HepG2 (cell line): ENCODE results near the gene TRPV5.

Experiments used
- CBX2 ChIP-seq, 2 experiments: fragments of 200-600 bp in 1 of 2; sonication (generic); formaldehyde crosslinking in 1 of 2; IDR thresholded peaks; 2 replicates each; pipeline versions ENCODE4 v1.7.0 to v1.8.1; 2018 to 2022; ENCODE audit warnings: low read depth in 2 of 2, low read length in 1 of 2, mild to moderate bottlenecking in 1 of 2, missing genetic modification reagents in 1 of 2
- CTCF ChIP-seq: sonication (generic); formaldehyde crosslinking; IDR thresholded peaks from 2 replicates; pipeline ENCODE4 v1.5.0; 2020; ENCODE audit warnings: mild to moderate bottlenecking, missing genetic modification reagents, moderate library complexity
- GABPB1 ChIP-seq: IDR thresholded peaks from 2 replicates; pipeline ENCODE4 v1.6.1; 2016; ENCODE audit warnings: mild to moderate bottlenecking, missing genetic modification reagents, moderate library complexity, missing compliant biosample characterization
- GTF2F1 ChIP-seq: fragments of 150-350 bp; IDR thresholded peaks from 2 replicates; pipeline ENCODE4 v1.6.1; 2014; ENCODE audit warnings: low read length
- JUND ChIP-seq: sonication (generic); formaldehyde crosslinking; IDR thresholded peaks from 2 replicates; pipeline ENCODE4 v1.8.0; 2022; ENCODE audit warnings: mild to moderate bottlenecking, missing genetic modification reagents
- REL ChIP-seq: sonication (generic); formaldehyde crosslinking; conservative IDR thresholded peaks from 2 replicates; pipeline ENCODE4 v1.8.0; 2022; ENCODE audit warnings: mild to moderate bottlenecking, missing genetic modification reagents, moderate library complexity
- RERE ChIP-seq: IDR thresholded peaks from 2 replicates; pipeline ENCODE4 v1.6.1; 2016; ENCODE audit warnings: low read depth, missing genetic modification reagents, missing compliant biosample characterization
- ZBED4 ChIP-seq: sonication (generic); formaldehyde crosslinking; IDR thresholded peaks from 2 replicates; pipeline ENCODE4 v1.4.0; 2020; ENCODE audit warnings: missing genetic modification reagents, borderline replicate concordance
- ZNF644 ChIP-seq: IDR thresholded peaks from 2 replicates; pipeline ENCODE4 v1.6.1; 2016; ENCODE audit warnings: low read depth

DNA sequence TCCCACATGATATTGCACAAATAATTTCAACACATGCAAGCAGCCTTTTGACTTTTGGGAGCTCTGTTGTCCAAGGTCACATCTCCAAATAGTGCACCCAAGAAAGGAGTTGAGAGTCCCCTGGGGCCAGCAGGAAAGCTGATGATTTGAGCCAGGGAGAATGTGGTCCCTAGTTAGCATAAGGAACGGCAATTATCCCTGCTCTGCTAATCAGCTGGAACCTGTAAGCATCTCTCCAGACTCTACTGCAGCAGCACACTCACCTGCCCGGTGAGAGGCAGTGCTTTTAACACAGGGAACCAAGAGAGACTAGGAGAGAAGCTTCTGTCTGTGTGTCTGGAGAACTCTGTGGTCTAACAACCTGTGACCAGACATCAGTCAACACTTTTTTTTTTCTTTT, 17.0 kb downstream of the TRPV5 start:
- no peak for TF ChIP-seq JUND (CRISPR knock-in tag)
- no peak for TF ChIP-seq GABPB1
- TF ChIP-seq CTCF (CRISPR knock-in tag): no peak
- TF ChIP-seq RERE: no peak
- no peak for TF ChIP-seq CBX2 (IDR thresholded peaks at IDR 0.05; ENCODE audit: low read depth, low read length)
- no peak for TF ChIP-seq CBX2 (CRISPR knock-in tag; IDR thresholded peaks at IDR 0.05; ENCODE audit: low read depth)
- TF ChIP-seq REL: no peak
- no peak for TF ChIP-seq ZBED4 (CRISPR knock-in tag)
- TF ChIP-seq ZNF644 (CRISPR knock-in tag): no peak
- no peak for TF ChIP-seq GTF2F1
